AG08395 (cell line): ENCODE measurements around the gene ETS1.

ENCODE experiments used
- DNase-seq: peaks from one replicate; pipeline ENCODE4 v3.0.0; 2012; ENCODE audit warnings: mixed read lengths, low spot score

Gene ETS1

DNA sequence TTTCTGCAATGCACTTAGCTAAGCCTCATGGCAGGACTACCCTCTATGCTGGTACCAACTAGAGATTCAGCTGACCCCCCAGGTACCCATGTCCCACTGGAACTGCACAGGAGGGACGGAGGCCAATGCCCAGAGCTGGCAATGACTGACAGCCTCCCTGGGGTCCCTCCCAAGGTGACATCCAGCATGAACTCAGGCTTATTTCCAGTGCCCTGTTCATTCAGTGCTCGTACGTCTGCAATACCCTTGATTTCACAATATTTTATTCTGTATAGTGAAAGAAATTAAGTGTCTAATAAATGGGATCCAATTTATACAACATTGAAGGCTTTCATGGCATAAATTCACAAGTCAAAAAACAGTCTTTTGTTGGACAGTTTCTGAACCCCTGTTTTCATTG lies 20.2 kb downstream of the ETS1 start:
- DNase-seq = no peak

DNA sequence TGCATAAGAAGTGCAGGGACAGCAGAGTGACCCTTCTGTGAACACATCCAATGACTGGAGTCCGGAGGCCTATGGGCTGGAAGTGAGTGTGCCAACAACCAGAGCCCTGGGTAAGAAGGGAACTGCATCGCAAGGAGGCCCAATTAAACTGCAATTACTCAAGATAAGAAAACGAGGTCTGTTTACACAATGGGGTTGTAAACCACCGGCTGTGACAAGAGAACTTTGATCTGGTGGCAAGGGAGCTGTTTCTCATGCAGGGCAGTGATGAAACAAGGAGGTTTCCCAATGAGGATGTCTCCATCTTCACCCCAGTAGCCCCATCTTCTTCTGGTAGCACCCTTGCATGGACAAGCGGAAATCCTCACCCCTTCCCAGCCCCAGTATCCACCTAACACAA lies 21.5 kb downstream of the ETS1 start:
- no peak for DNase-seq

DNA sequence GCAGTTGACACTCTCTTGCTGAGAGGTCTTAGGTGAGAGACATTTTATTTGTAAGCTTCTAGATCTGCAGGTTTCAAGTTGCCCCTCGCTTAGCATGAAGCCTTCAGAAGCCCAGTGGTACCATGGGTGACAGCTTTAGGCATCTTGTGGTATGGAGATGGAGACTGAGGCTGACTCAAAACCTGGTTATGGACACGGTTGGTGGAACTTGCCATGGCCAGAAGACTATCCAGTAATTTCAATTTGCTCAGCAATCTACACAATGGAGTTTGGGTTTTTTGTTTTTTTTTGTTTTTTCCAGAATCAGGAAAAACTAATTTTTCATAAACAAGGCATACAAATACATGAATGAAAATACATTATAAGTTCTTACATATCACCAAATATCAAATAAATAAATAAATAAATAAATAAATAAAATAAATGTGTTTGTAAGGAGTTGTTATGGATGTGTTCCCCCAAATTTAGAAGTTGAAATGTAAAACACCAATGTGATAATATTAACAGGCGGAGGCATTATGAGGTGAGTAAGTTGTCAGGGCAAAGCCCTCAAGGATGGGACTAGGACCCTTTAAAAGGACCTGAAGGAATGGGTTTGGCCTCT lies 22.6 kb downstream of the ETS1 start:
- no peak for DNase-seq

DNA sequence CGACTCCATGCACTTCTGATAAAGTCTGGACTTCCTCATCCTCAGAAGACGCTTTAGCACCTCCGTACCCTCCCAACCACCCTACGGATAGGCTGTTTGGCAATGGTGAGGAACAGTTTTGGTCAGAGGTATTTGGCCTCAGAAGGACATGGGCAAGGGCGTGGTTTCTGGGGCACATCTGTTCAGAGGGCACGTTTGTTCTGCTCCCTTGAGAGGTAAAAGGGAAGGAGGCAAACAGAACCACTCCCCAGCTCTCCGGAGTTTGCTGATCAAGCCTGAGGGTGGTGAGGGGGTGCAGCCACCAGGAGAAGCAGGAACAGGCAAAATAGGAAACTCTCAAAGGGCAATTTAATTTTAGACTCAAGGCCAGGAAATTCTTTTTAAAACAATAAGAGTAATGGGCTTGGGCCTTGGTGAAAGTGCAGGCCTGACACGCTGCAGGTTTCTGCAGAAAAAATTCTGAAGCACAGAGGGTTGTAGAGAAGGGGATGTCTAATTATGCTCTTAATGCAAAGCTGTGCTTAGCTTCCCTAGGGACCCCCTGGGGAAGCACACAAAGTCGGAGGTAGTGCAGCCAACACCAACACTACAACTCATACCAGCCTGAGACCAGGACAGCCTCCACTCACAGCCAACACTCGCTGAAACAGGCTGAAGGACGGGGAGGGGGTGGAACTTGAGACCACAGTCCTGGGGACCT lies 23.3 kb downstream of the ETS1 start:
- DNase-seq = no peak

DNA sequence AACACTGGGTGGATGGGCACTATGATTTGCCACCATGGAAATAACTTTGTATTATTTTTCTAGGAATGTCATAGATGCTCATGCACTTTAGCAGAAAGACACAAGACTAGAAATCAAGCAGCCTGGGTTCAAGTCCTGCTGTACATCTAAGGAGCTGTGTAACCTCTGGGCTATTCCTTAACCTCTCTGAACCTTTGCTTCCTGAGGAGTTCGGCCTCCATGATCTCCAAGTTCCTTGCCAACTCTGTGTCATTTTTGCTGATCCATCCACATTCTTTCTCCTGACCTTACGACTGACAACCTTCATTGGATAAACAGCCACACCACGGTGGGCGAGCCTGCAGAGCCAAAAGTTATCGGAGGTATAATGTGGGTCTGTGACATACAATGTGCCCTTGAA lies 24.1 kb downstream of the ETS1 start:
- no peak for DNase-seq

DNA sequence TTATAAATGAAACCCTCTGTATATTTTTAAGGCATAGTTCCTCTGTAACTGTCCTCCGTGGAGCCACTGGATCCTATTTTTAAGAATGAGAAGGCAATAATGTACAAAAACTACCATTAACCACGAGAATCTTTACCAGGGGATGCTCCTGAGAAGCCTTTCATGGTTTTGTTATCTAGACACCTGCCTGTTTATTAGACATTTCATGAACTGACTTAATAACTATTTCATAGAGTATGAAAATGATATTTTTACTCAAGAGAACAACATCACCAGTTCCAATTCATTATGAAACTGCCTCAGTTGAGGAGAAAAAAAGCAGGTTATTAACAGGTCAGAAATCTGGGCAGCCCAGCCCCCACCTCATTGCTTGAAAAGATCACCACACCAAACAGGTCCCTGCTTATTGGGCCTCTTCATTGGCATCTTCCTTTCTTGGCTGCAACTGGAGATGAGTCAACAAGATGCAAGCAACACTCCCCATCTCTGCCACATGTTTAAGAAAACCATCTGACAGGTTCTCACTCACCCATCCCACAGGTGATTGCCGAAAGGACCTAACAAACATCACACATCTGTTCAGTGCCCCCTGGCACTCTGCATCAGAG lies 27.8 kb downstream of the ETS1 start:
- no peak for DNase-seq

DNA sequence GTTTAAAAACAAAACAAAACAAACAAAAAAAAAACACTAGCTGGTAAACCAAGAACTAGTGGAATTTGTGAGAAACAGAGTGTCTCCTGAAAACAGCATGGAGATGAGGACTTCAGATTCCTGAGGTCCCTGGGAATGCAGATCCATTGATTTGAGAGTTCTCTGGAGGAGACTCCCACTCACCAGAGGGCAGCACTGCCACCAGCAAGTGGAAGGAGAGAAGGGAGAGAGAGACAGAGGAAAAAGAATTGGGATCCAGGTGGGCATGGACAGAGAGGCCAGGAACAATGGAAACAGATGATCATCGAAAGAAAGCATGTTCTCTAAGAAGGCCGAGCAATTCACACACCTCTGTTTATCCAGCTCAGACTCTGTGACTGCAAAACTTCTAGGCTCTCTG lies 31.8 kb downstream of the ETS1 start:
- DNase-seq = peak; percentile 47

DNA sequence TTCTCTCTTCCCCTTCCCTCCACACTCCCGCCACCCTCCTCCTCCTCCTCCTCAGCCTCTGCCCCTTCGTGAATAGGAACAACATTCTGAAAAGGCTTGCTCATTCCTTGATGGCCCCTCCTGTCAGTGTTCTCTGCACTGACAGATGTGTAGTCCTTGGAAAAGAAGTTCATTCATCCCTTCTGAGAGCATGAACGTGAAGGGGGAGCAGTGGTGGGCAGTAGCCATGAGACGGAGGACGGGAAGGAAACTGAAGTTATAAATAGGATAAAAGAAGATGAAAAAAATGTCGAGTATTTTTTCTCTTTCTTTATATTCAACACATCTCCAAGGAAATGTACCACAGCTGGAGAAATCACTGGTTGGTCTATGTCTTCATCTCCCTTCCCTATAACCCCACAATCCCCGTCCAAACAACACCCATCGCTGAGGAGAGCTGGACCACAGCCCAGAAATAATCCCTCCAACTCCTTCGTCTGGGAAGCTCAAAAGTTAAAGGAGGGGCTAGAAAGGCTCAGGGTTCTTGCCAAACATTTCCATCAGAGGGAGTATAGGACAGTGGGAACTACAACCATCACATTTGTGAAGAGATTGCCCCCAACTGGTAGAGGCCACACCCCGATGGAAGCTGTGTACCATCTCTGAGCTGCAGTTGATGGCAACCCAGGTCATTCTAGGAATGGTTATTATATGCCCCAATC lies 33.5 kb downstream of the ETS1 start:
- peak; percentile 23 for DNase-seq

DNA sequence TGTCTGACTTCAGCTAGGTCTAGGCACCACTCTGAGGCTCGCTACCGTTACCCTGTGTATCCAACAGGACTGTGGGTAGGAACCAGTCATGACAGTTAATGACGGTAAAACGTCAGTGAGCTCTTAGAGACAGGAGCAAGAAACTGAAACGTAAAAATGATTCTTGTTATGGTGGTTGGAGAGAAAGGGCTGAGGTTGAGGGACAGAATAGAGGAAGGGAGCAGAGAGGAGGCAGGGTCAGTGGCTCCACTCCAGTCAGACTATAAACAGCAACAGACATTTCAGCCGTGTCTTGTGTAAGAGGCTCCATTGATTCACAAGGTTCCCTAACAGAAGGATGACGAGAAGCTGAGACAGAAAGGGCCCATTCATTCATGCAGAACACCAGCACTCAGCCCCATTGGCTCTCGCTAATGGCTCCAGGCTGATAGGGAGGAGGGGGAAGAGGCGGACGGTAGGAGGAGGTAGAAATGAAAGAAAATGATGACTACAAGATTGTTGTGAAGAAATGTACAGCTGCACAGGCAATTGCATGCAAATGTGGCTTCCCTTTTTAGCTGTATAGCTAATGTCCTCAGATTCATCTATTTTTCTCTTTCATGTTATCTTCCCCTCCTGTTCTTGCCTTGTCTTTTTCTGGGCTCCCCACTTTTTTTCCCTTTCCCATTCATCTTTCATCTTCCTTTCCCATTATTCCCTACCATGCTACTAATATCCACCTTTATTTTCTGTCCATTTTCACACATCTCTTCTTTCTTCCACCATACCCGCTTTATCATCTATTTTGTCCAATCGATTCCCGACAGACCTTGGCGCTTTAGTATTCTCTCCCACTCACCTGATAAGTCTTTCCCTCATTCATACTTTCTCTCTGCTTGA lies 34.3 kb downstream of the ETS1 start:
- peak; percentile 15 for DNase-seq

DNA sequence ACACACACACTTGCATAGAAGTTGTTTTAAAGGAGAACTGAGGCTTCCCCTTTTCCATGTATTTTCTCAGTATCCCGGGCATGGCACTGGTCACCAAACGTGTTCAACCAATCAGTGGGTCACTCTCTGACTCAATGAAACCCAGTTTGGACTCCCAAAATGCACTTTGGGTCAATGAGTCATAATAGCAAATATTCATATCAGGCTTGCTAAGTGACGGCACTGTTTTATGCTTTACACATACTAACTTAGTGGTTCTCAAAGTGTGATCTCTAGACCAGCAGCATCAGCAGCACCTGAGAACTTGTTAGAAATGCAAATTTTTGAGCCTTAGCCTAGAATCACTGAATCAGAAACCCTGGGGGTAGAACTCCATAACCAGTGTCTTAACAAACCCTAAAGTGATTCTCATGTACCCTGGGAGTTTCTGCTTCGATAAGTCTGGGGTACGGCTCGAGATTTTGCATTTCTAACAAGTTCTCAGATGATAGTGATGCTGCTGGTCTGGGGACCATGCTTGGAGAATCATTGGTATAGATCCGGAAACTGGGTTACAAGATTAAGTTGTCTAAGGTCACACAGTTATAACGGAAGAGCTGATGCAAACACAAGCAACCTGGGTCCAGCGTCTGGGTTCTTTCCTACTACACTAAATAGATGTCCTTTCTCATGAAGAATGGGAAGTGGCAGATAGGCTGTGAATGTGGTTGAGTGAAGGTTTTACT lies 35.6 kb downstream of the ETS1 start:
- DNase-seq = no peak

DNA sequence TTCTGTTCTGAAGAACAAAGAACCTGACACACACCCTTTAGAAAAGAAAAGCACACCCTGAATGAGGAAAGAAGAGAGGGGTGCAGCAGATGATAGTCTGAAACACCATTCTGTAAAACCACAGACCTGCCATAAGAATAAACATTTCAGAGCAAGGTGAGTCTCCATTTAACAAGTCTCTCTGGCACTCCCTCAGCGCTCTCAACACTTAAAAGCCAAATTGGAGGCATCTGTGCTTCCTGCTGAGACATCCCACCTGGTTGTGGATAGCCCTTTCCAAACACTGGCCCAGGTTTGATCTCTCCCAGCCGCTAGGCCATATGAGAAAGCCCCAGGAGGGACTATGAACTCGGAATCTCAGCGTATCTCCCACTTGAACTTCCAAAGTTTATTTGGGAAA lies 36.3 kb downstream of the ETS1 start:
- no peak for DNase-seq

DNA sequence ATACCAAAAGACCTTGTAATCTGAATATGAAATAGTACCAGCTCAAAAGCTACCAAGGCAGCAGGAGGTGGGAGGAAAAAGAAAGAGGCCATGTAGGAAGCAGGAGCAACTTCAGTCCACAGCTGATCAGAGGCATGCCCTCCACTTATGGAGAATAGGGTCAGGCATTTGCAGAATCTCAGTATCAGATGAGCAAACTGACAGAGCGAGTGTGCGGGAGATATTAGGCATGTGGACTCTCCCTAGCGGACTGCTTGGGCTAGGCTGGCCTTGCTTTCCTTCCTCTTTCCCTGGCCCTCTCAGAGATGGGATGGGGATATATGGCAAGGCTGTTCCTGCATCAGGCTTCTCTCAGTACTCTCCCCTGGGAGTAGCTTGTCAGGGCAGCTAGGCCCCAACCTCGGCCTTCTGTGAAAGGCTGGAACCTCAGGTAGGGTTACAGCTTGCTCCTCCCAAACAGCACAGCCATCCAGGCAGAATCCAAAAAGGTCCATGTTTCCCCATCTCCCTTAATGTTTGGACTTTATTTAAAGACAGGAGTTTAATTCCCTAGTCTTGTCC lies 37.0 kb downstream of the ETS1 start:
- no peak for DNase-seq

DNA sequence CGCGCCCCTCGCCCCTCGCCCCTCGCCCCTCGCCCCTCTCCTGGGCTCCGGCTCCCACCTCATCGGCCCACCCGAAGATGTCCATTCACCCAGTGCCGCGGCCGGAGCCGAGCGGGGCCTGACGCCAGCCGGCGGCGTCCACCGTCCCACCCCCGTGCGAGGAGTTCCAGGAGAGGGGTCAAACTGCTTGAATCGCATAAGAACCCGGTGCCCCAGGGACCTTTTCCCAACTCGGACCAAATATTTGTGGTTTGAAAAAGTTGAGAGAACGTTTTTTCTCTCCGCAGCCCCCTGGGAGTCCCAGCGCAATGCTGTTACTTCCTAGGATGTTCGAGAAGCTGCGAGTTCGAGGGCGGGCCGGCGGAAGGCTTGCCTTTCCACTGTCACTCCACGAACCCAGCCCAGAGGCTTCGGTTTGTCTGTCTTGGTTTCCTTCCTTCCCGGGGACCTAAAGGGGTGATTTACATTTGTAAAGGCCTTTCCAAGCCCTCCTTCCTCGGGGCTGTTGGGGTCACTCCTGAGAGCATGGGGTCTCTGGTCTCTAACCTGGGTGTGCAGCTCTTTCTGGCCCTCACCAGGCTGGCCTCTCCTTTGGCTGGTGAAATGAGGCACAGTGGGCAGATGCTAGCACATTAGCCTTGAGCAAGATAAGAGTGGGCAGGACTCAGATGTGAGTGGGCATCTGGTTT lies 38.0 kb downstream of the ETS1 start:
- no peak for DNase-seq

DNA sequence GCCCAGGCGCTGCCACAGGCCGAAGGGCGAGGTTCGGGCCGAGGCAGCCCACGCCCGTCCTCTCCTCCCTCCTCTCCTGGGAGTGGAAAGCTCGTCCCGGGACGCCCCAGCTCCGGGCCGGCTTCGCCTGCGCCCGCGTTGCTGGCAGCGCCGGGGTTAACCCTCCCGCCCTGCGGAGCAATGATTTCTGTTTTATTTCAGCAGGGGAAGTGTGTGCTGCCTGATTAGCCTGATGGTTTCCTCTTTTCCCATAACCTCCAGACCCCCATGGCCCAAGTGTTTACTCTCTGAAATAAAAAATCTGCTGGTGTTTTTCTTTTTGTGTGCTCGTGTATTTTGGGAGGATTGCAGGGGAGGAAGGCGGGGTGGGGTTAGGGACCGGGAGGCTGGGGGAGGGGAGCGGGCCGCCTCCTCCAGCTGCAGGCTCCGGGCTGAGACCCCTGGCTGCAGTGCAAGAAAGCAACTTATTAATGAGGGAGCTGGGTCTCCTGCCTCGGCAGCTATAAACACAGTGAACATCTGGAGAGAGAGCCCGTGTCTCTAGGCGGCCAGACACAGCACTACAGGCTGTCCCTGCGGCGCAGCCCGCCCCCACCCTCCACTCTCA lies 38.6 kb downstream of the ETS1 start:
- peak; percentile 61 for DNase-seq

DNA sequence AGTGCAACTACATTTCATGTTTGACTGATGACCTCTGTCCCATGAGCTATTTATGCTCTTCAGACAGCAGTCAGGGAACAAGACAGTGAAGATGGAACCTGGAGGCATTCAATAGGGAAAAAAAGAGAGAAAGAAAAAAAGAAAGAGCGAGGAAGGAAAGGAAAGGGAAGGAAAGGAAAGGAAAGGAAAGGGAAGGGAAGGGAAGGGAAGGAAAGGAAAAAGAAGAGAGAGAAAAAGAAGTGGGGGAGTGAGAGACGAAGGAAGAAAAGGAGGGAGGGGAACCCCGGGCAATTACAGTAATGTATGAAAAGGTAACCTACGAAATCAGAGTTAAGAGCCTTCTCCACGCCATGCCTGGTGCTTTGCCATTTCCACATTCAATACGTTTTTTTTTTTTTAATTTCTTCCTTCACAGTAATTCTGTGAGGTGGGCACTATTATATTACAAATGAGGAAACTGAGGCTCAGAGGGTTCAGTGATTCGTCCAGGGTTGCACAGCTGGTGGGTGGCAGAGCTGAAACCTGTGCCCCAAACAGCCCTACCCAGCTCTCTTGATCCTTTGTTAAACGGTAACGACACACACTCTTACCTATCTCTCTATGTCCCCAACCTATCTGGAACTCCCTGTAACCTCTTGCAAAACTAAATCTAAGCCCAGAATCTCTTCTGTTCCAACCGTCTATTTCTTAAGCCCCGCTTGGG lies 39.3 kb downstream of the ETS1 start:
- DNase-seq = no peak

DNA sequence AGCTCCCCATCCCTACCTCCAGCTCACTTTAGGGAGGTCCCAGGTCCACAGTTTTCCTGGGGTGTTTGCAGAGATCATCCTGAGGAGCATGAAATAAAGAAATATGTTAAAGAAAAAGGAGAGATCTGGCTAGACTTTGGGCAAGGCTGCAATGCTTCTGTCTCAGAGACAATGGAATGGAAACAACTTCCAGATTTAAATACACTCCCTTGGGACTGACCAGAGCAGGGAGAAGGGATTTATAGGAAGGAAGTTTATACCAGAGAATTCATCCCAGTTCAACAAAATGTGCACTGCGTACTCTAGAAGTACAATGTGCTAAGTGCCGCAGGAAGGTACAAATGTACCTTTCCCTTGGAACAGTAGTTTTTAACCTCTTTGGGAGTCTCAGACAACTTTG lies 40.4 kb downstream of the ETS1 start:
- DNase-seq = no peak

DNA sequence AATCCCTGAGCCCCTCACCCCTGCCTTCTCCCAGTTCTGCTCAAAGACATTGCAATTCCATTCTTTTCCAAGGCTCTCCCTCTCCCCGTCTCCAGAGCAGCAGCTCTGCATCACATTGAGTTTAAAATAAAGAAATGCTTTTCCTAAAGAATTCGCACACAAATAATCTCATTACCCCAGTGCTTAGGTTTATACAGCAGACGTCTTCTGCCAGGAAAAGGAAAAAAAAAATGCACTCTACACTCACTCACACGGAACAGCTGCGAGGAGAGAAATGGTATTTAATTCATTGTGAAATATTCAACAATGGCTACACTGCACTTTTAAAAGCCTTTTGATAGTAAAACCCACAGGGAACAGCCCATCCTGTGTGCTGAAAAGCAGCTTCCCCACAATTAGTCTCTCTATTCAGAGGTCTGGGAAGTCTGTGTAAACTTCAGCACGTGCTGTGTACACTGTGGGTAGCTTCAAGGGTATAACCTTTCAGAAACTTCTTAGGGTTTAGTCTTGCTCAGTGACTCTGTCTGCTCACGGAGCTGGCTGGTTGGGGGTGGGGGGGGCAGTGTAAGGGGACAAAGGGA lies 42.8 kb downstream of the ETS1 start:
- peak; percentile 56 for DNase-seq

DNA sequence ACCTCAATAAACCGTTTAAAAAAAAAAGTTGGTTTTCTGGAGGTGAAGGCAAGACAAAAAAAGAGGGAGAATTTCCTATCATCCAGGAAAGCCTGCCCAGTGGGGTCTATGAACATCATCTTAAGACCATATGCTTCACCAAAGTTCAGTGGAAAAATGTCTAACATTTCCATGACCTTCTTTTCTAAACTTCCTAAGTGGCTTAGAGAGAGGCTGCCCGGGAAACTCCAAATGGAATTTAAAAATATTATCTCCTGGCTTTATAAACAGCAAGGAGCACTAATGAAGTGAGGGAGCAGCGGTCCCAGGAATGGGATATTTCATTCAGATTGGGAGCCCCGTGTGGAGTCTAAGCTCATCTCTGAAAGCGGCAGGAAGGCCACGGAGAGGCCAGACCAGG lies 46.9 kb downstream of the ETS1 start:
- DNase-seq = no peak

DNA sequence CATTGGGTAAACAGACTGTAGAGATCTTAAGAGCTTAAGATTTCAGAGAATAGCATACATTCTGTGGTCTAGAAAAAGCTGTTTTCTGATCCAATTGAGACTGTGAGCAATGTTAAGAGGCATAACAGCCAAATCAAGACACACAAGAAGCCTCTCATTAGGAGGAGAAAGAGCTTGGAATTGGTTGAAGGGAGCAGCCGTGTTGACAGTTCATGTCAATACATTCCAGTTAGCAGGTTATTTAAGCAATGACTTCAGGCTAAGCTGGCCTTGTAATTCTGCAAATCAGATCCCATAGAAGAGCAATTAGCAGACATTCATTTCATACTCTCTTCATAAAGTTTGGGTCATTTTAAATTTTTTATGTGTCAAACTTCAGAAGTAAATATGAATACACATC lies 50.9 kb downstream of the ETS1 start:
- no peak for DNase-seq
